GM12873 (cell line): Measurements from ENCODE around the gene ZMIZ1.

ENCODE experiments used
- CTCF ChIP-seq: IDR thresholded peaks from 2 replicates; pipeline ENCODE4 v1.5.1; 2012; ENCODE audit warnings: low read depth, mild to moderate bottlenecking, moderate library complexity, low read length, control low read depth; ENCODE audit not compliant: insufficient read depth; ENCODE audit errors: missing control alignments

Gene ZMIZ1

GRCh38 chr10:79160191-79160590, 91.4 kb downstream of the ZMIZ1 start:
- TF ChIP-seq CTCF, result no peak

DNA sequence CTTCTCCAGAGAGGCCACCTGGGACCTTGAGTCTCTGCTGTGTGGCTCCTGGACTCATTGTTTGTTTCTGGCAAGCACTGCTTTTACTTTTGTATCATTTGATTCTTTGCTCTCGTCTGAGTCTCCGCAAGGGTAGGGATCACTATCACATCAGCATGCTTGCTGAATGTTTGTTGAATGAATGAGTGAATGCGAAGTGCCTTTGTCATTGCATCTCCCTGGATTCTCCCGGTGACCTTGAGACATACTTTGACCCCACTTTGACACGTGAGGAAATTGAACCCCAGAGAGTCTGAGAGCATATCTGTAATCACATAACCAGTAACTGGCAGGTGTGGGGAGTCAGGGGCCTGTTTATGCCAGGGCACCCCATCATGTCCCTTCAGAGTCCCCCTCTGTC, 92.8 kb downstream of the ZMIZ1 start:
- no peak for TF ChIP-seq CTCF

DNA sequence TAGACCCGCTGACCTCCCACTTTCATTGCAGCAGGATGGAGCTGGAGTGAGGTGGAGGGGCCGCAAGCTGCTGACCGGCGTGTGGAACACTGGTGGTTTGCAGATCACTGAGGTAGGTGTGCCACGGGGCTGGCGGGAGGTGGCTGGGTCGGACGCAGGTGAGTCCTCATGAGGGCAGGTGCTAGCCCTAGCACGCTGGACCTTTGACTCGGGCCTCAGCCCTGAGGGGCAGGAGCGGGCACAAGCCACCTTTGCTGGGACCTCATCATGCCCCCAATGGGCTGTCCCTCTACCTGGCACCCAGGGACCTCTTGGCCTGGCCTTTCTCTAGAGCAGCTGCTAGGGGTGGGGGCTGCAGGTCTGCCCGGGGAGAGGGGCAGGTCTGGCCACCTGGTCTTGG, 93.3 kb downstream of the ZMIZ1 start:
- no peak for TF ChIP-seq CTCF

DNA sequence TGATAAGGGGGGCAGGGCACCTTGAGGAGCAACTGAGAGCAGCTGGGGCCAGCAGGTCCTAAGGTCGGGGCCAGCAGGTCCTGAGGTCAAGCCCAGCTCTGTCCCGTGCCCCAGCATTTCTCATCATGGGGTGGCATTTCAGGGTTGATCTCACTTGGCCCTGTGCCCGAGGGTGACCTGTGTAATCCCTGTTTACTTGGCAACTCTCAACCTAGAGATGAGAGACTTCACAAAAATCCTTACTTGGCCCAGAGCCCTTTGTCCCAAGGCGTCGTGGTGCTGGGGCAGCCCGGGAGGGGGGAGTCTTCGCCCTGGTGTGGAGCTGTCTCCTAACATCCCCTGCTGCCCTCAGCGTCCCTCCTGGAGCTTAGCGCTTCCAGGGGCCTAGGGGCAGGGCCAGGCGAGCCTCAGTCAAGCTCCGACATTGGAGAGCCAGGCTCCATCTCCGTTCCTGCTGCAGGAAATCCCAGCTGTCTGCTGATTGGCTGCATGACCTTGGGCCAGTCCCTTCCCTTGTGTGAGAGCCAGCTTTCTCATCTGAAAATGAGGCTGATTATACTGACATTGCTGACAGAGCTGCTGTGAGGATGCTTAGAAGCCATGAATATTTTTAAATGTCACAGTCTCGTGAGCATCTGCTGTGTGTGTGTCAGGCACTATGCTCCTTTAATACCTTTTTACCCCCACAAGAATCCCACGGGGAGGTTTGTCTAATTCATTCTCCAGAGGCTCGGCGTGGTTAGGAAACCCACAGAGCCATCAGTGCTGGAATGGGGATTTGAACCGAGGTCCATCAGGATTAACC, 94.3 kb downstream of the ZMIZ1 start:
- no peak for TF ChIP-seq CTCF

- TF ChIP-seq CTCF, result no peak
Measured at GRCh38 chr10:79163666-79163975, 94.9 kb downstream of the ZMIZ1 start.

DNA sequence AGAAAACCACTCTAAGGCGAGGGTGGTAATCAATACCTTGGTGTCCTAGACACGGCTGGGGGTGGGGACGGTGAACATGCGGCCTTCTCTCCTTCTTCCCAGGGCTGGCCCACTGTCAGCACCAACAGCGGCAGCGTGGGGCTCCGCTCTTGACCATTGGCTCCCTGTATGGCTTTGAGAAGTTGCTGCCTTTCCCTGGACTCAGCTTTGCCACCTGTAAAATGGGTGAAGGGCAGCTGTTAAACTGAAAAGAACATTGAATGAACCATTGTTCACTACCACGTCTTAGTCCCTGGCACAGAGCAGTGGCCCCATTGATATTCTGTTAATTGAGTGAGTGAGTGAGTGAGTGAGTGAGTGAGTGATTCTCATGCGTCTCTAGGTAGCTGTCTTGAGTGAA, 95.3 kb downstream of the ZMIZ1 start:
- no peak for TF ChIP-seq CTCF

GRCh38 chr10:79165070-79165778, 96.5 kb downstream of the ZMIZ1 start:
- no peak for TF ChIP-seq CTCF
